Measurements from ENCODE around the gene STOX1. TPM values are rescaled to one million over a fixed set of nuclear protein-coding genes. Genes with fewer than 3 reads are reported as not detected.

Gene STOX1
- total and polyA plus RNA-seq, 2 of the 13 experiments (the other 11 are each of a cell fraction or from before 2014, with no cell fraction given) = 2.5 to 6.0 TPM

DNA sequence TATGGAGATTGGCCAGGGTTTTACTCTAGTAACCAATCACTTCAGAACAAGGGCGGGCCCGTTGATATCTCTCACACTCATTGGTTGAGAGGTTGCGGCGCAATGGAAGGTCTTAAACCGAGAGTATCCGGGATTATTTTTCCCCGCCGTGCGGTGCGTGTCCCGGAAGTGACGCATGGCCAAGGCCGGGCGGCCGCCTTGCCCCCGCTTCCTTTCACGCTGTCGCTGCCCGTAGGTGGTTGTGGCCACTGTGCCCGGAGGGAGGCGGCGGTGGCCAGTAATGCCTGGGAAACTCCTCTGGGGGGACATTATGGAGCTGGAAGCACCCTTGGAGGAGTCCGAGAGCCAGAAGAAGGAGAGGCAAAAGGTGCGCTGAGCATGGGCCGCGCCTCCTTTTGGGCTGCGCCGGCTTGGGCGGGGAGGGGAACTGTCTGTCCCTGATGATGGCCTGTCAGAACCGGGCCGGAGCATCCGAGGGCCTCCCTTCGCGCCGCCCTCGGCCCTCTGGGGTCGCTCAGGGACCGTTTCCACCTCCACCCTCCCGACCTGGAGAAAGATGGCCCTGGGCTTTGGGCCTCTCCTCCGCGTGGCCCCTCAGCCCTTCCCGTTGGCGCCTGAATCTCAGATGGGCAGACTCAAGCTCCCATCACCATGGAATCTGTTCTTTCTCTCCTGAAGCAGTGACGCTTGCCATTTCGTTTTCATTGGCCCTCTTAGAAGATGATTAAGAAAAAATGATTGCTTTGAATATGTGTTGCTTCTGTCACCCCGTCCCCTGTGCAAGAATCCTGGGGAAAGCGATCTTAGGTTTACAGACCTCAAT is 74.0 kb downstream of the STOX1 start, which contains the start of gene DDX50 (continued):
- TF ChIP-seq ZNF333 (CRISPR knock-in tag; IDR thresholded peaks at IDR 0.05; ENCODE audit: borderline replicate concordance) (no peak; the same call in 1 of the 2 replicates), HOXA5 (CRISPR knock-in tag; IDR thresholded peaks at IDR 0.05) (peak; percentile 26; the same call in 1 of the 2 replicates), U2AF1 (optimal IDR thresholded peaks at IDR 0.05; ENCODE audit: low read depth, low read length) (no peak), ZNF562 (CRISPR knock-in tag; IDR thresholded peaks at IDR 0.05; ENCODE audit: borderline replicate concordance) (peak; percentile 12; the same call in 1 of the 2 replicates), CC2D1A (CRISPR knock-in tag; IDR thresholded peaks at IDR 0.05) (no peak), HOXA9 (CRISPR knock-in tag; IDR thresholded peaks at IDR 0.05; ENCODE audit: borderline replicate concordance) (no peak), TARDBP (CRISPR knock-in tag; IDR thresholded peaks at IDR 0.05) (peak; percentile 56), ZSCAN21 (CRISPR knock-in tag; IDR thresholded peaks at IDR 0.05; ENCODE audit: borderline replicate concordance) (0 out of 2 replicates have a peak, but pooled peaks have one; percentile 46), ZNF496 (CRISPR knock-in tag; IDR thresholded peaks at IDR 0.05; ENCODE audit: insufficient replicate concordance) (no peak), ZNF776 (CRISPR knock-in tag; IDR thresholded peaks at IDR 0.05) (0 out of 2 replicates have a peak, but pooled peaks have one; percentile 40), ATRX (CRISPR knock-in tag; IDR thresholded peaks at IDR 0.05; ENCODE audit: borderline replicate concordance) (no peak), POLR2G (IDR thresholded peaks at IDR 0.05; ENCODE audit: low read depth, low read length) (peak; percentile 76), HDAC1 (CRISPR knock-in tag; IDR thresholded peaks at IDR 0.05) (no peak; the same call in 1 of the 2 replicates), PHF8 (CRISPR knock-in tag; IDR thresholded peaks at IDR 0.05) (peak; percentile 95), HNRNPL (IDR thresholded peaks at IDR 0.05; ENCODE audit: low read depth, low read length) (peak; percentile 76; the same call in 1 of the 2 replicates), ZNF160 (CRISPR knock-in tag; IDR thresholded peaks at IDR 0.05) (no peak), CENPT (CRISPR knock-in tag; IDR thresholded peaks at IDR 0.05; ENCODE audit: low read depth) (no peak)
- TF ChIP-seq, protein P1, sequence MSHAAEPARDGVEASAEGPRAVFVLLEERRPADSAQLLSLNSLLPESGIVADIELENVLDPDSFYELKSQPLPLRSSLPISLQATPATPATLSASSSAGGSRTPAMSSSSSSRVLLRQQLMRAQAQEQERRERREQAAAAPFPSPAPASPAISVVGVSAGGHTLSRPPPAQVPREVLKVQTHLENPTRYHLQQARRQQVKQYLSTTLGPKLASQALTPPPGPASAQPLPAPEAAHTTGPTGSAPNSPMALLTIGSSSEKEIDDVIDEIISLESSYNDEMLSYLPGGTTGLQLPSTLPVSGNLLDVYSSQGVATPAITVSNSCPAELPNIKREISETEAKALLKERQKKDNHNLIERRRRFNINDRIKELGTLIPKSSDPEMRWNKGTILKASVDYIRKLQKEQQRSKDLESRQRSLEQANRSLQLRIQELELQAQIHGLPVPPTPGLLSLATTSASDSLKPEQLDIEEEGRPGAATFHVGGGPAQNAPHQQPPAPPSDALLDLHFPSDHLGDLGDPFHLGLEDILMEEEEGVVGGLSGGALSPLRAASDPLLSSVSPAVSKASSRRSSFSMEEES (CRISPR knock-in tag; IDR thresholded peaks at IDR 0.05) = peak; percentile 55; the same call in 1 of the 2 replicates
- TF ChIP-seq, protein P2, sequence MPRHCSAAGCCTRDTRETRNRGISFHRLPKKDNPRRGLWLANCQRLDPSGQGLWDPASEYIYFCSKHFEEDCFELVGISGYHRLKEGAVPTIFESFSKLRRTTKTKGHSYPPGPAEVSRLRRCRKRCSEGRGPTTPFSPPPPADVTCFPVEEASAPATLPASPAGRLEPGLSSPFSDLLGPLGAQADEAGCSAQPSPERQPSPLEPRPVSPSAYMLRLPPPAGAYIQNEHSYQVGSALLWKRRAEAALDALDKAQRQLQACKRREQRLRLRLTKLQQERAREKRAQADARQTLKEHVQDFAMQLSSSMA (CRISPR knock-in tag; IDR thresholded peaks at IDR 0.05) = peak; percentile 99
- TF ChIP-seq, protein P3, sequence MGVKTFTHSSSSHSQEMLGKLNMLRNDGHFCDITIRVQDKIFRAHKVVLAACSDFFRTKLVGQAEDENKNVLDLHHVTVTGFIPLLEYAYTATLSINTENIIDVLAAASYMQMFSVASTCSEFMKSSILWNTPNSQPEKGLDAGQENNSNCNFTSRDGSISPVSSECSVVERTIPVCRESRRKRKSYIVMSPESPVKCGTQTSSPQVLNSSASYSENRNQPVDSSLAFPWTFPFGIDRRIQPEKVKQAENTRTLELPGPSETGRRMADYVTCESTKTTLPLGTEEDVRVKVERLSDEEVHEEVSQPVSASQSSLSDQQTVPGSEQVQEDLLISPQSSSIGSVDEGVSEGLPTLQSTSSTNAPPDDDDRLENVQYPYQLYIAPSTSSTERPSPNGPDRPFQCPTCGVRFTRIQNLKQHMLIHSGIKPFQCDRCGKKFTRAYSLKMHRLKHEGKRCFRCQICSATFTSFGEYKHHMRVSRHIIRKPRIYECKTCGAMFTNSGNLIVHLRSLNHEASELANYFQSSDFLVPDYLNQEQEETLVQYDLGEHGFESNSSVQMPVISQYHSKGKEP (CRISPR knock-in tag; IDR thresholded peaks at IDR 0.05) = no peak
- TF ChIP-seq, protein P4, sequence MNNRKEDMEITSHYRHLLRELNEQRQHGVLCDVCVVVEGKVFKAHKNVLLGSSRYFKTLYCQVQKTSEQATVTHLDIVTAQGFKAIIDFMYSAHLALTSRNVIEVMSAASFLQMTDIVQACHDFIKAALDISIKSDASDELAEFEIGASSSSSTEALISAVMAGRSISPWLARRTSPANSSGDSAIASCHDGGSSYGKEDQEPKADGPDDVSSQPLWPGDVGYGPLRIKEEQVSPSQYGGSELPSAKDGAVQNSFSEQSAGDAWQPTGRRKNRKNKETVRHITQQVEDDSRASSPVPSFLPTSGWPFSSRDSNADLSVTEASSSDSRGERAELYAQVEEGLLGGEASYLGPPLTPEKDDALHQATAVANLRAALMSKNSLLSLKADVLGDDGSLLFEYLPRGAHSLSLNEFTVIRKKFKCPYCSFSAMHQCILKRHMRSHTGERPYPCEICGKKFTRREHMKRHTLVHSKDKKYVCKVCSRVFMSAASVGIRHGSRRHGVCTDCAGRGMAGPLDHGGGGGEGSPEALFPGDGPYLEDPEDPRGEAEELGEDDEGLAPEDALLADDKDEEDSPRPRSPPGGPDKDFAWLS (CRISPR knock-in tag; IDR thresholded peaks at IDR 0.05; ENCODE audit: borderline replicate concordance) = no peak
- TF ChIP-seq, protein P5, sequence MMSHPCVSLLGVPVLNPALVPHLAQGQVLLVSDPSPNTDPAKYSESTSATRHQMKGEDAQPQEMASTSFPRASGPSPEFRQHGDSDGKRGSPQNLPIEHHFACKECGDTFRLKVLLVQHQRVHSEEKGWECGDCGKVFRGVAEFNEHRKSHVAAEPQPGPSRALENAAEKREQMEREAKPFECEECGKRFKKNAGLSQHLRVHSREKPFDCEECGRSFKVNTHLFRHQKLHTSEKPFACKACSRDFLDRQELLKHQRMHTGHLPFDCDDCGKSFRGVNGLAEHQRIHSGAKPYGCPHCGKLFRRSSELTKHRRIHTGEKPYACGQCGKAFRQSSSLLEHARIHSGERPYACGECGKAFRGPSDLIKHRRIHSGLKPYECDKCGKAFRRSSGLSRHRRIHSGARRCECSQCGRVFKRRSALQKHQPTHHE (CRISPR knock-in tag; IDR thresholded peaks at IDR 0.05; ENCODE audit: borderline replicate concordance) = no peak
